ENCODE results near the gene FCHSD2. TPM values are rescaled to one million over a fixed set of nuclear protein-coding genes. Genes with fewer than 3 reads are reported as not detected.

The FCHSD2 gene
- total and polyA plus RNA-seq, 2 of the 8 experiments (the other 6 are each of a cell fraction or from before 2014, with no cell fraction given) = 4.1 to 7.8 TPM

- no peak overlapping the region for H3K56ac ChIP-seq (replicated peaks; ENCODE audit: insufficient read length, low read depth, low read length)
- no peak overlapping the region for H2AFZ ChIP-seq (ENCODE audit: low read length)
- no peaks in the 10 kb centered on the region for H4K20me1 ChIP-seq (replicated peaks in 1 of 2; ENCODE audit: control insufficient read depth in 1 of 2, insufficient read depth in 2 of 2, low read length in 2 of 2)
- no peaks in the 10 kb centered on the region for H3K27me3 ChIP-seq (replicated peaks in 1 of 4; ENCODE audit: control insufficient read depth in 3 of 4, extremely low read depth in 1 of 4, insufficient read depth in 3 of 4, low read length in 3 of 4)
- CTCF ChIA-PET (ENCODE audit: partially characterized antibody) = interaction anchor here (1.1 kb wide), 1 partner anchor 158 kb away, joined by 3 read pairs; no protein-coding TSS in a partner anchor
- H3K4me3 ChIP-seq (ENCODE audit: extremely low read depth in 1 of 4, insufficient read depth in 2 of 4, low read depth in 3 of 4, low read length in 4 of 4) = no peak overlapping the region
- H3K9ac ChIP-seq (replicated peaks in 1 of 4; ENCODE audit: extremely low read depth in 1 of 4, low read depth in 3 of 4, low read length in 3 of 4) = no peak overlapping the region
- no peak overlapping the region for H2BK15ac ChIP-seq (ENCODE audit: low read length)
- H2AK5ac ChIP-seq (ENCODE audit: low read depth, low read length) = no peak overlapping the region
- H3K14ac ChIP-seq (ENCODE audit: insufficient read length) = no peak overlapping the region
- no peak overlapping the region for H3K27ac ChIP-seq (ENCODE audit: low read depth, low read length)
- H3K4me2 ChIP-seq (ENCODE audit: insufficient read depth in 1 of 2, low read depth in 2 of 2, low read length in 2 of 2) = no peak overlapping the region
- no peaks in the 10 kb centered on the region for H3K36me3 ChIP-seq (ENCODE audit: control insufficient read depth in 2 of 4, insufficient read depth in 4 of 4, low read length in 3 of 4)
- H4K8ac ChIP-seq (ENCODE audit: extremely low read depth, insufficient read depth, low read length) = no peak overlapping the region
- H3K79me2 ChIP-seq (ENCODE audit: control insufficient read depth in 1 of 2, insufficient read depth in 2 of 2, low read length in 2 of 2) = no peaks in the 10 kb centered on the region
- H3K23ac ChIP-seq (ENCODE audit: insufficient read length) = no peak overlapping the region
- no peaks in the 10 kb centered on the region for H3K23me2 ChIP-seq (ENCODE audit: low read depth, low read length)
- DNase-seq (ENCODE audit: low read depth in 1 of 2, low spot score in 2 of 2) = no peak
- 80% methylated on average over 6 of the region's 6 CpGs; no CpG with 5 or more reads in 1 of the 2 experiments for WGBS, 2 experiments (ENCODE audit: extremely low coverage in 1 of 2, insufficient coverage in 1 of 2, insufficient read length in 1 of 2, insufficient replicate concordance in 2 of 2, low coverage in 1 of 2, low lambda C conversion rate in 2 of 2, missing lambda C conversion rate in 1 of 2)
- H4K5ac ChIP-seq (ENCODE audit: insufficient read length, low read depth, low read length) = no peak overlapping the region
- H3K4ac ChIP-seq (replicated peaks; ENCODE audit: insufficient read length, low read depth, low read length) = no peak overlapping the region
- no peak for FAIRE-seq
- H2BK120ac ChIP-seq (replicated peaks; ENCODE audit: low read depth, low read length) = no peak overlapping the region
- POLR2A ChIA-PET (ENCODE audit: partially characterized antibody) = no interaction called here
- no peak overlapping the region for H3K18ac ChIP-seq (ENCODE audit: extremely low read depth, low read length)
- H4K91ac ChIP-seq (replicated peaks; ENCODE audit: insufficient read length, low read length) = no peak overlapping the region
- no peaks in the 10 kb centered on the region for H3K79me1 ChIP-seq (ENCODE audit: low read depth, low read length)
- no peak overlapping the region for H2BK5ac ChIP-seq (ENCODE audit: low read depth, low read length)
- no peaks in the 10 kb centered on the region for H3K4me1 ChIP-seq (replicated peaks in 1 of 4; ENCODE audit: control insufficient read depth in 3 of 4, insufficient read depth in 4 of 4, low read length in 3 of 4)
- H2BK12ac ChIP-seq (ENCODE audit: low read depth, low read length) = no peak overlapping the region
- H3K9me3 ChIP-seq (ENCODE audit: insufficient read depth in 2 of 2, low read depth in 1 of 2, low read length in 1 of 2) = no peaks in the 10 kb centered on the region
- no peak overlapping the region for H2BK20ac ChIP-seq (ENCODE audit: low read length)
- no peak for TF ChIP-seq E2F6 (IDR thresholded peaks at IDR 0.05)
- TF ChIP-seq, protein P1, sequence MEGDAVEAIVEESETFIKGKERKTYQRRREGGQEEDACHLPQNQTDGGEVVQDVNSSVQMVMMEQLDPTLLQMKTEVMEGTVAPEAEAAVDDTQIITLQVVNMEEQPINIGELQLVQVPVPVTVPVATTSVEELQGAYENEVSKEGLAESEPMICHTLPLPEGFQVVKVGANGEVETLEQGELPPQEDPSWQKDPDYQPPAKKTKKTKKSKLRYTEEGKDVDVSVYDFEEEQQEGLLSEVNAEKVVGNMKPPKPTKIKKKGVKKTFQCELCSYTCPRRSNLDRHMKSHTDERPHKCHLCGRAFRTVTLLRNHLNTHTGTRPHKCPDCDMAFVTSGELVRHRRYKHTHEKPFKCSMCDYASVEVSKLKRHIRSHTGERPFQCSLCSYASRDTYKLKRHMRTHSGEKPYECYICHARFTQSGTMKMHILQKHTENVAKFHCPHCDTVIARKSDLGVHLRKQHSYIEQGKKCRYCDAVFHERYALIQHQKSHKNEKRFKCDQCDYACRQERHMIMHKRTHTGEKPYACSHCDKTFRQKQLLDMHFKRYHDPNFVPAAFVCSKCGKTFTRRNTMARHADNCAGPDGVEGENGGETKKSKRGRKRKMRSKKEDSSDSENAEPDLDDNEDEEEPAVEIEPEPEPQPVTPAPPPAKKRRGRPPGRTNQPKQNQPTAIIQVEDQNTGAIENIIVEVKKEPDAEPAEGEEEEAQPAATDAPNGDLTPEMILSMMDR (IDR thresholded peaks at IDR 0.05; ENCODE audit: control extremely low read depth in 1 of 3, insufficient read depth in 1 of 3, low read depth in 1 of 3, low read length in 3 of 3) = no peak
- no peak for TF ChIP-seq JUN (IDR thresholded peaks at IDR 0.05; ENCODE audit: low read depth, low read length)
Measured at GRCh38 chr11:72970557-72971118, 171.5 kb downstream of the FCHSD2 start.
